Measurements from ENCODE around the gene SRGAP2C.
"Not testable (repeated sequence)": the region's sequence is repeated elsewhere in the genome, so short reads cannot be mapped to it uniquely, and the experiment has no call there.

The SRGAP2C gene

GRCh38 chr1:121344355-121344754 lies 159.6 kb downstream of the SRGAP2C start:
- not testable (repeated sequence) for DNase-seq

GRCh38 chr1:121346654-121347053 lies 161.9 kb downstream of the SRGAP2C start:
- not testable (repeated sequence) for DNase-seq

DNA sequence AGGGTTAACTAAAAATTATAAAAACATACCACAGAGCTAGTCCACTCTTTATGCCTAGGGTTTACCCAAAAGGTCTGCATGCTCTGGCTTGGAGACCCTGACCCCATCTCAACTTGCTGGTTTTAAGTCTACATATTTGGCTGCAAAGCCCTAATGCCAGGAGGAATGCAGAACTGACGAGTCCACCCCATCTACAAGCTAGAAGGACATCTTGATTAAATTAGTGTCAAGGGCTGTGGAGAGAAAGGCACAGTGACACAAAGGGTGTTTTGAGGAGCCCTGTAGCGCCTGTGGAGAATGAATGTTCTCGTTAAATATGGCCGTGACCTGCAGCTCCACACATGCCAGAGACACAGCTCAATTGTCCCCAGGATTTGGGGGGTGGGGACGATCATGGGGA lies 162.7 kb downstream of the SRGAP2C start:
- DNase-seq = not testable (repeated sequence)

DNA sequence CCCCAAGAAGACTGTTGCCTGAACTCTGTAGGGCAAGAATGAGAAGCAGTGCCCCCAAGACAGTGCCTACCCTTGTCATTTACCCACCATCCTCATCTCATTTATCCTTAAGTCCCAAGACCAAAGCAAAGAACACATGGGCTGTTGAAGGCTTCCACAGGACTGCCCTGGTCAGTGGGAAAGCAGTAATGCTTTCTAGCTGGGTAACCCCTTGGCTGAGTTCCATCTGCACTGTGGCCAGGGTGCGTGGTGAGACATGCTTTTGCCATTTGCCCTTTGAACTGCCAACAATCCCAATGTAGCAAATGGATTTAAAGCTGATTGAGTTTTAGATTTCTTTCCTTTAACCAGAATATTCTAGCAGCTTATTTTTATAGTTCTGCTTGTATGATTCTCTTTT lies 163.3 kb downstream of the SRGAP2C start:
- DNase-seq = not testable (repeated sequence)

GRCh38 chr1:121349332-121349967 lies 164.7 kb downstream of the SRGAP2C start:
- DNase-seq = not testable (repeated sequence)

- not testable (repeated sequence) for DNase-seq
These were observed 171.1 kb downstream of the SRGAP2C start for GRCh38 chr1:121355711-121356420.

GRCh38 chr1:121356819-121357218 lies 172.0 kb downstream of the SRGAP2C start:
- not testable (repeated sequence) for DNase-seq

GRCh38 chr1:121360531-121360930 lies 175.8 kb downstream of the SRGAP2C start:
- DNase-seq = not testable (repeated sequence)

- DNase-seq = not testable (repeated sequence)
These were observed 176.9 kb downstream of the SRGAP2C start for GRCh38 chr1:121361451-121362233.

GRCh38 chr1:121362234-121362883 lies 177.6 kb downstream of the SRGAP2C start:
- not testable (repeated sequence) for DNase-seq

DNA sequence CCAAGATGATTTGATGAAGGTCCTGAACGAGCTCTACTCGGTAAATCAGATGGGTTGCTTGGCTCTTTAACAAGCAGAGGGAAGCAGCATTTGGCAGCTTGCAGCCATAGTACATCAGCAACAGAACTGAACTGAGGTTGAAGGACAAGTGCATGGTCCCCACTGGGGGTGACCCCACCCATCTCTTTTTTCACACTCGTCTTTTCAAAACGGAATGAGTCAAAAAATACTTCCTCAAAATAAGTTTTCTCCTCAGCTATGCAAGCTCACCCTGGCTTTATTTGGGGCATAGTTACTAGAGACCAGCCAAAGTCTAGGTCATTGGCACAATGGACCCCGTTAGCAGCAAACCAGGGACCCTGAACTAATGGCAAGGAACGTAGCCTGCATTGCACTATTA lies 180.5 kb downstream of the SRGAP2C start:
- not testable (repeated sequence) for DNase-seq

DNA sequence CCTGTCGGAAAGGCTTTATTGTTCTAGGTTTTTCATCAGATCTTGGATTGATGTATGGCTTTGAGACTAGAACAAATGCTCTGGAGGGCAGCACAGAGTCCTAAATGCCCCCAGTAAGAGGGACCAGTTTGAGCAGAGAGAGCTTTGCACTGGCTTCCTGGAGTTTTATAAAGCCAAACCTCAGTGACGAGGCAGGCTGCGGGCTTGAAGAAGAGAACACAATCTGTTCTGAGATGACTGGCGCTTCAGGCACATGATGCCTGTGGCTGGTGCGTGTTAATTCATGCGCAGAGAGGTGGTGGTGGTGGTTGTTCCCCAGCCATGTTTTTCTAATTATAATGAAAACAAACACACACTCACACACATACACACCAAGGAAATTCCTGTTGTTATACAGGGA lies 180.9 kb downstream of the SRGAP2C start:
- DNase-seq = peak; percentile 18

GRCh38 chr1:121366171-121366570 lies 181.4 kb downstream of the SRGAP2C start:
- DNase-seq = not testable (repeated sequence)

GRCh38 chr1:121368910-121369309 lies 184.1 kb downstream of the SRGAP2C start:
- not testable (repeated sequence) for DNase-seq

- DNase-seq = not testable (repeated sequence)
These were observed 185.2 kb downstream of the SRGAP2C start for GRCh38 chr1:121369959-121370358.

GRCh38 chr1:121374851-121375367 lies 190.1 kb downstream of the SRGAP2C start:
- not testable (repeated sequence) for DNase-seq

- not testable (repeated sequence) for DNase-seq
These were observed 192.2 kb downstream of the SRGAP2C start for GRCh38 chr1:121376986-121377385.

GRCh38 chr1:121378757-121379156 lies 194.0 kb downstream of the SRGAP2C start:
- not testable (repeated sequence) for DNase-seq

- not testable (repeated sequence) for DNase-seq
These were observed 200.0 kb downstream of the SRGAP2C start for GRCh38 chr1:121384754-121385153.

GRCh38 chr1:121385162-121385561 lies 200.4 kb downstream of the SRGAP2C start:
- not testable (repeated sequence) for DNase-seq

DNA sequence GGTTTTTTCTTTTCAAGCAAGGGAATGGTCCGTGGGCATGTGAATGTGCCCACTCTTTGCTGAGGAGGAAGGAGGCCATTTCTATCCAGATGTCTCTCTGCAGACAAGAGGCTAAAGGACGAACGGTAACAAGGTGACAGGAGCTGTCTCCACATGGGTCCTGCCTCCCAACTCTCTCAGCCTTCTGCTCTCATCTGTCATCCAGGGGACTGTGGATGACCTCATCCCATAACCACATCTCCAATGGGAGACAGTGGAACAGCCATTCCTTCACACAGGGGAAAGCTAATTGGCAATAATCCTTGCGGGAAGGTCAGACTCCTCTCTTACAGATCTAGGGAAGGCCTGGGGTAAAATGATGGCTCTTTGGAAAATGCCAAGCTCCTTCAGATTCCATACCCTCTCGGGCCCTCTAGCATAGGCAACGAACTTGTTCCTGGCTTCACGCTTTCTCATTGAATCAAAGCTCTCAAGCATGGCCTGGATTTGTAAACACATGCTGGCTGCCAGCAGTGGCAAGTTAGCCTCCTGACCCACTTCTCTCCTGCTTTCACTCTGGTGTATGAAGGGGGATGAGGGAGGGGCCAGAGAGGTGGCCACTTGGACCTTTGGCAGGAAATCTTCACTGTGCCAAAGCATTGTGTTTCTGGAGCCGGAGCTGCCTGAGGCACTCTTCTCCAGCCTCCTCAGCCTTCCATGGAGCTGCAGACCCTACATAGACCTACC lies 201.0 kb downstream of the SRGAP2C start:
- not testable (repeated sequence) for DNase-seq
